ENCODE data around the gene NUCB1. TPM values are rescaled to one million over a fixed set of nuclear protein-coding genes. Genes with fewer than 3 reads are reported as not detected.

Gene NUCB1
- 137 and 349 TPM in 2 replicates for total RNA-seq (2011; cell fraction: chromatin; rRNA removed; ENCODE audit: low replicate concordance)
- total RNA-seq (2011; cell fraction: nucleolus; rRNA removed) = 313 and 352 TPM in 2 replicates
- total RNA-seq (2011; cell fraction: nucleoplasm; rRNA removed) = 274 and 285 TPM in 2 replicates
- total RNA-seq (2014; rRNA removed) (102 and 111 TPM in 2 replicates), total RNA-seq (2014; rRNA removed; fragmentation: Illumina TruSeq; extraction: Trizol) (25.5 and 42.5 TPM in 2 replicates), total RNA-seq (2015; rRNA removed; fragmentation: Illumina TruSeq; extraction: Trizol) (71.7 and 82.4 TPM in 2 replicates), total RNA-seq (2021) (138 and 153 TPM in 2 replicates), polyA plus RNA-seq (2011; rRNA removed) (59.3 and 117 TPM in 2 replicates), polyA plus RNA-seq (2014; fragmentation: Illumina TruSeq; extraction: Trizol) (87.6 and 141 TPM in 2 replicates), polyA plus RNA-seq (2014; fragmentation: Nextera tagmentation; extraction: Ambion mirVana) (1 to 10 TPM; 3.1 to 5.3 TPM), polyA plus RNA-seq (2014; rRNA removed) (133 and 139 TPM in 2 replicates), polyA minus RNA-seq (2011; rRNA and poly(A)+ RNA removed) (33.7 and 41.4 TPM in 2 replicates), Bru-seq, nascent RNA (percentile 70 among the genes with signal in this experiment), BruChase-seq, experiment 1, labeled RNA remaining after a 2-hour chase (percentile 70 among the genes with signal in this experiment), BruChase-seq, experiment 2, labeled RNA remaining after a 6-hour chase (percentile 75 among the genes with signal in this experiment)
- polyA plus RNA-seq (2011; cell fraction: cytosol; rRNA removed) = 120 and 173 TPM in 2 replicates
- polyA plus RNA-seq (2011; cell fraction: nucleus; rRNA removed) = 155 and 191 TPM in 2 replicates
- polyA plus RNA-seq (2012) = 146 and 236 TPM in 2 replicates
- 54.1 and 89.7 TPM in 2 replicates for polyA minus RNA-seq (2011; cell fraction: cytosol; rRNA and poly(A)+ RNA removed)
- polyA minus RNA-seq (2011; cell fraction: nucleus; rRNA and poly(A)+ RNA removed) = 35.5 and 49.4 TPM in 2 replicates
- long read RNA-seq, experiment 1, transcript NUCB1-201 (13 exons, 2,668 nt) = major isoform, 220 of 363 reads
- long read RNA-seq, experiment 1, partial matches to known transcripts = 103 of 363 reads
- long read RNA-seq, experiment 1, other reads (novel, unspliced or antisense) = 37 of 363 reads
- long read RNA-seq, experiment 2, transcript NUCB1-212 (4 exons, 1,515 nt) = minor isoform, 8 of 143 reads
- long read RNA-seq, experiment 2, transcript NUCB1-201 (13 exons, 2,668 nt) = major isoform, 19 of 143 reads
- long read RNA-seq, experiment 2, partial matches to known transcripts = 113 of 143 reads
- long read RNA-seq, experiment 2, other reads (novel, unspliced or antisense) = 3 of 143 reads
- long read RNA-seq, experiment 3, transcript NUCB1-201 (13 exons, 2,668 nt) = major isoform, 27 of 53 reads
- long read RNA-seq, experiment 3, partial matches to known transcripts = 17 of 53 reads
- long read RNA-seq, experiment 3, other reads (novel, unspliced or antisense) = 9 of 53 reads

- DNase-seq (ENCODE audit: extremely low read depth in 1 of 4, low spot score in 3 of 4) (peak; percentile 98 to 100 (median 98)), FAIRE-seq (peak; percentile 100), ATAC-seq (peak; percentile 87)
- BruUV-seq (replicated peaks) = TSS peak; percentile 61
- Histone ChIP-seq H3K9ac (ENCODE audit: insufficient read depth in 1 of 2, low read depth in 2 of 2, low read length in 2 of 2) (peak within 1 kb of the TSS; percentile 88 to 91), H4K20me1 (replicated peaks; ENCODE audit: control insufficient read depth, insufficient read depth, low read length) (peaks cover 2% of the 10 kb centered on the region), H2AFZ (ENCODE audit: low read depth, low read length) (peak within 1 kb of the TSS; percentile 71), H3K79me2 (ENCODE audit: control insufficient read depth, insufficient read depth, low read length) (peaks cover 38% of the 10 kb centered on the region), H3K4me1 (replicated peaks in 1 of 2; ENCODE audit: control insufficient read depth in 2 of 2, insufficient read depth in 2 of 2, low read length in 2 of 2) (peaks cover 27 to 69% of the 10 kb centered on the region in 2 experiments), H3K36me3 (ENCODE audit: control insufficient read depth, insufficient read depth, low read length) (peaks cover 19% of the 10 kb centered on the region), H3K27me3 (ENCODE audit: control insufficient read depth in 2 of 2, insufficient read depth in 2 of 2, low read length in 2 of 2) (no peaks in the 10 kb centered on the region), H3K4me2 (ENCODE audit: insufficient read depth, low read length) (peak within 1 kb of the TSS; percentile 89), H3K9me3 (replicated peaks; ENCODE audit: control insufficient read depth, insufficient read depth, low read depth, low read length) (no peaks in the 10 kb centered on the region), H3K9me1 (ENCODE audit: control insufficient read depth, insufficient read depth, low read length) (no peaks in the 10 kb centered on the region), H3K27ac (ENCODE audit: extremely low read depth, low read depth, low read length) (peak within 1 kb of the TSS; percentile 77), H3K4me3 (peak within 1 kb of the TSS; percentile 89)
- ChIA-PET POLR2A (interaction anchor here (0.6 to 9.7 kb wide), 14 partner anchors 14 to 311 kb away, joined by 3 to 205 read pairs (median 3); partner anchors contain the start of genes FTL and PPP1R15A), CTCF (ENCODE audit: low intra/inter-chr PET ratio) (no interaction called here)
- 3% methylated on average over 34 of the region's 34 CpGs for WGBS (ENCODE audit: insufficient coverage, low coverage, missing lambda C conversion rate)
- intact Hi-C loops (cut with micrococcal nuclease) = loop anchor here (2.0 kb wide), 2 partner anchors 27 to 67 kb away; partner anchors contain the start of gene PPP1R15A
- in situ Hi-C loops (cut with MboI) = no loop called here
- TF ChIP-seq HCFC1 (IDR thresholded peaks at IDR 0.05; ENCODE audit: low read depth, low read length) = peak; percentile 94
- no peak for TF ChIP-seq RCOR1 (IDR thresholded peaks at IDR 0.05; ENCODE audit: borderline replicate concordance in 1 of 2, low read depth in 2 of 2, low read length in 2 of 2)
- TF ChIP-seq MAZ (CRISPR knock-in tag; conservative IDR thresholded peaks at IDR 0.05 in 1 of 2, IDR thresholded peaks at IDR 0.05 in 1 of 2) = peak in 1 of 2 experiments; percentile 71; a peak in 2 of 4 replicates
- no peak for TF ChIP-seq ETV6 (IDR thresholded peaks at IDR 0.05; ENCODE audit: borderline replicate concordance in 1 of 2, low read depth in 2 of 2, low read length in 1 of 2)
- no peak for TF ChIP-seq ETV6 (CRISPR knock-in tag; IDR thresholded peaks at IDR 0.05; ENCODE audit: borderline replicate concordance)
- peak; percentile 96 for TF ChIP-seq E2F1 (CRISPR knock-in tag; IDR thresholded peaks at IDR 0.05)
- peak; percentile 16 to 52 (median 45); a peak in 3 of 6 replicates for TF ChIP-seq CTCF (IDR thresholded peaks at IDR 0.05 in 2 of 3, conservative IDR thresholded peaks at IDR 0.05 in 1 of 3; ENCODE audit: insufficient read depth in 2 of 3, low read depth in 1 of 3, low read length in 3 of 3)
- 0 out of 4 replicates have a peak, but pooled peaks have one; percentile 20 to 67 for TF ChIP-seq FOXK2 (conservative IDR thresholded peaks at IDR 0.05 in 1 of 2, IDR thresholded peaks at IDR 0.05 in 1 of 2; ENCODE audit: low read depth in 2 of 2)
- 0 out of 3 replicates have a peak, but pooled peaks of 1 of the 2 experiments have one; percentile 52 for TF ChIP-seq CBX3 (IDR thresholded peaks at IDR 0.05; ENCODE audit: borderline replicate concordance in 1 of 2, low read length in 2 of 2)
- TF ChIP-seq MTA3 (IDR thresholded peaks at IDR 0.05; ENCODE audit: borderline replicate concordance) = 0 out of 2 replicates have a peak, but pooled peaks have one; percentile 35
- TF ChIP-seq ADNP (tag; IDR thresholded peaks at IDR 0.05) = no peak
Measured at GRCh38 chr19:48899781-48900476, at the start of gene NUCB1. NUCB1 (plus strand) TSS chr19:48900312; CDS start chr19:48900797, 485 bp downstream.
